GM06990 (cell line): ENCODE data around the gene AXL.

ENCODE experiments used
- DNase-seq: peaks from one replicate; pipeline ENCODE4 v3.0.0-alpha.2; 2011; ENCODE audit not compliant: insufficient read length; ENCODE audit errors: extremely low read depth
- H3K27me3 ChIP-seq: replicated peaks from 2 replicates; pipeline ENCODE4 v1.6.0; 2011; ENCODE audit warnings: low read length; ENCODE audit not compliant: control insufficient read depth, insufficient read depth
- H3K36me3 ChIP-seq: 2 replicates; pipeline ENCODE4 v1.5.1; 2011; ENCODE audit warnings: low read length; ENCODE audit not compliant: control insufficient read depth, insufficient read depth
- H3K4me3 ChIP-seq: replicated peaks from 2 replicates; pipeline ENCODE4 v1.5.1; 2011; ENCODE audit warnings: low read depth, mild to moderate bottlenecking, control low read depth, low read length
- TF ChIP-seq, protein P1 (sequence below): IDR thresholded peaks from 2 replicates; pipeline ENCODE4 v1.5.1; 2011; ENCODE audit warnings: low read length, control low read depth, mild to moderate bottlenecking, inconsistent platforms; ENCODE audit not compliant: insufficient read depth, poor library complexity, severe bottlenecking

The AXL gene

DNA sequence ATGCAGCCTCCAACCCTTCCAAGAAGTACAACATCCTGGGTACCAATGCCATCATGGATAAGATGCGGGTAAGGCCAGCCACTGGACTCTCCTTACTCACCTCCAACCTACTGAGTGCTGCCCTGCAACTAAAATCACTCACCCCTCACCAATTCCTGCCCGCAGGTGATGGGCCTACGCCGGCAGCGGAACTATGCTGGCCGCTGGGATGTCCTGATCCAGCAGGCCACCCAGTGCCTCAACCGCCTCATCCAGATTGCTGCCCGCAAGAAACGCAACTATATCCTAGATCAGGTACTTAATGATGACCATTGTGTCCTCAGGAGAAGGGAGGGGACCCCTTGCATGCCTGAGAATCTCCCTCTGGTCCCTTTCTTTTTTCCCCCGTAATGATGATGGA, 75.4 kb downstream of the AXL start:
- no peak overlapping the region for H3K4me3 ChIP-seq
- no peaks in the 10 kb centered on the region for H3K27me3 ChIP-seq
- no peak for DNase-seq
- TF ChIP-seq, protein P1, sequence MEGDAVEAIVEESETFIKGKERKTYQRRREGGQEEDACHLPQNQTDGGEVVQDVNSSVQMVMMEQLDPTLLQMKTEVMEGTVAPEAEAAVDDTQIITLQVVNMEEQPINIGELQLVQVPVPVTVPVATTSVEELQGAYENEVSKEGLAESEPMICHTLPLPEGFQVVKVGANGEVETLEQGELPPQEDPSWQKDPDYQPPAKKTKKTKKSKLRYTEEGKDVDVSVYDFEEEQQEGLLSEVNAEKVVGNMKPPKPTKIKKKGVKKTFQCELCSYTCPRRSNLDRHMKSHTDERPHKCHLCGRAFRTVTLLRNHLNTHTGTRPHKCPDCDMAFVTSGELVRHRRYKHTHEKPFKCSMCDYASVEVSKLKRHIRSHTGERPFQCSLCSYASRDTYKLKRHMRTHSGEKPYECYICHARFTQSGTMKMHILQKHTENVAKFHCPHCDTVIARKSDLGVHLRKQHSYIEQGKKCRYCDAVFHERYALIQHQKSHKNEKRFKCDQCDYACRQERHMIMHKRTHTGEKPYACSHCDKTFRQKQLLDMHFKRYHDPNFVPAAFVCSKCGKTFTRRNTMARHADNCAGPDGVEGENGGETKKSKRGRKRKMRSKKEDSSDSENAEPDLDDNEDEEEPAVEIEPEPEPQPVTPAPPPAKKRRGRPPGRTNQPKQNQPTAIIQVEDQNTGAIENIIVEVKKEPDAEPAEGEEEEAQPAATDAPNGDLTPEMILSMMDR = no peak
- peaks cover 34% of the 10 kb centered on the region for H3K36me3 ChIP-seq

DNA sequence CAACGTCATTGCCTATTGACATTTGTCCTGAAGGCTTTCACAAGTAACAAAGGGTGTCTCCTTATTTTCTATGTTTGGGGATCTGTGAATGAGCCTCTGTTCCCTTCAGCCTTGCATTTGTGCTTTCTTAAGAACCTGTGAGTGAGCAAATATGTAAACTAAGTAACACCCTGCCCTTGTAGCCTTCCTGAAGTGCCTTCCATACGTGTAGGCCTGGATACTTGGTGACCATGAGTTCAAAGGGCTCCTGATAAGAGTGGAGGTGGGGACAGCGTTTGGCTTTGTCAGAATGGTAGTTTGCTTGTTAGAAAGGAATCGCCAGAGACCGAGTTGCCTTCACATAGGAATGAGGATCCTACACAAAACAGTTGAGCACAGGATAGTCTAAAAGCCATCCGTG, 76.5 kb downstream of the AXL start:
- TF ChIP-seq, protein P1 = no peak
- Histone ChIP-seq H3K36me3 (peaks cover 38% of the 10 kb centered on the region), H3K4me3 (no peak overlapping the region), H3K27me3 (no peaks in the 10 kb centered on the region)
- DNase-seq = no peak

DNA sequence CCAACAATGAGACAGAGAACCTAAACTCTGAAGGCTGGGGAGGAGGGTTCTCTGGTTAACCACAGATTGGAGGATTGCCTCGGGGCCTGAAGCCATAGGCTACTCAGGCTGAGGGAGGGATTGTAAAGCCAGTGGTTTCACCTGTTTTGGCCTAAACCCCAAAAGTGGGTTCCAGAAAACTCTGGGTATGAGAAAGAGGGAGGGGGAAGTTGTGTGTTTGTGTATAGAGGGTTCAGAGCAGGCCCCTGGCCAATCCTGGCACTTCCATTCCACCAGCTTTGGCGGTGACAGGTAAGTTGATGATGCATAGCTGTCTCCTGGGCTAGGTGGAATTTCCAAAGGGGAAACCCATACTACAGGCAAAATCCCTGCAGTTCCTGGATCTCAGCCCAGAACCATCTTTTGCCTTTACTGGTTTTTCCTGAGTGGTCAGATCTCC, 77.4 kb downstream of the AXL start:
- DNase-seq = no peak
- Histone ChIP-seq H3K36me3 (peaks cover 42% of the 10 kb centered on the region), H3K27me3 (no peaks in the 10 kb centered on the region), H3K4me3 (no peak overlapping the region)
- TF ChIP-seq, protein P1 = no peak

DNA sequence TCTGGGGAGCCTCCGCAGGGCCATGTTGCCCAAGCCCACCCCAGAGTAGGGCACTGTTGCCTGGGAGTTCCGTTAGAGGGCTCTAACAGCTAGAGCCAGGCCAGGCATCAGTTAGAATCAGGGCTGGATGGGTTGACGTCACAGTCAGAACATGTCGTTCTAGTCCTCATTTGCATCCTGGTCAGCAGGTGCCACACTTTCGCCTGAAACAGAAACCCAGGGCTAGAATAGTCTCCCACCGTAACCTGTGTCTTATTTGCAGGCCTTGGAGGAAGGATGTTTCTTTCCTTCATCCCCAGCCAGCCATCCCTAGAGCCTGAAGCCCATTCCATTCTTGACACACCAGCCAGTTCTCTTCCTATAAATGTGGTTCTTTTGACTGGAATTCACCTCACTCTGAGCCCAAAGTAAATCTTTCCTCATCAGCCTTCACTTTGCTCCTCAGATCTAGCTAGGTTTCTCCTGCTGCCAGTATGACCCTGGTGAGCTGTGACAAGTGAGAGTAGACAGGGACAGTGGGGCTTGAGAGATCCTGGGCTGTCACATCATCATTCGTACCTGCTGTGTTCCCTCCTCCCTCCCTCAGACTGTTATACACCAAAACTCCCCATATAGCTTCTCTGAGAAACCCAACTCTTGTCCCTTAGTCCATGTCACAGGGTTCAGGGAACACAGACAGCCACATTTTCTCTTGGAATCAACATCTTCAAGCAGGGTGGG, 78.8 kb downstream of the AXL start:
- no peaks in the 10 kb centered on the region for H3K27me3 ChIP-seq
- H3K36me3 ChIP-seq = peaks cover 37% of the 10 kb centered on the region
- peak; percentile 62 for DNase-seq
- H3K4me3 ChIP-seq = peak overlapping the region; percentile 28; the same call in 1 of the 2 replicates
- TF ChIP-seq, protein P1 = peak; percentile 52

DNA sequence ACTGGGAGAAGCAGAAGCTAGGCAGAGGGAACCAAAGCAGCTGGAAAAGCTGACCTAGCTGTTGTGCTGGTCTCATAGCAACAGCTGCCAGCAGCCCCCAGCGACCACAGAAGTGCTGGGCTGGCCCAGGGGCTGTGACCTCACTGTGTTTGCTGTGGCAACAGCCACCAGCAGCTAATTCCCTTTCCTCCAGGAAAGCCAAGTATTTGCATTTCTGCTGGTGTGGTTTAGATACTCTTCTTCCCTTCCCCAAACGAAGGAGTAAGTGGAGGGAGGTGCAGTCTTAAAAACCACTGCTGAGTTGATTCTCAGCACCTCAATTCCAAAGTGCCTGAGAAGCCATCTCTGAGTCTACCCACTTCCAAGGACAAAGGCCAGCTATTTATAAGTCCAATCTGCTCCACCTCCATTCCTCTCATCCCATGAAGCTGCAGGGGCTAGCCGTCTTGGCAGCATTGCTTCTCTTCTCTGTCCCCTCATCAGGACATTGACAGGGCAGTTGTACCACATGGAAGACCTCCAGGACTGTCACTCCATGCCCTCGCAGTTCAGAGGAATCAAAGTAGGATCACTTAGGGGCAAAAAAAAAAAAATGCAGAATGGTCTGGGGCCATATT, 79.4 kb downstream of the AXL start:
- TF ChIP-seq, protein P1 = no peak
- Histone ChIP-seq H3K27me3 (no peaks in the 10 kb centered on the region), H3K36me3 (peaks cover 37% of the 10 kb centered on the region), H3K4me3 (0 out of 2 replicates have a peak overlapping the region, but pooled peaks have one; percentile 28)
- DNase-seq = no peak
